IPS-15b (cell line): ENCODE data around the gene KRT80.

Experiments
- H3K27me3 ChIP-seq: one replicate; pipeline ENCODE4 v1.6.1; 2013; ENCODE audit warnings: low read length; ENCODE audit not compliant: control insufficient read depth, insufficient read depth
- H3K36me3 ChIP-seq: one replicate; pipeline ENCODE4 v1.6.1; 2013; ENCODE audit warnings: low read length; ENCODE audit not compliant: control insufficient read depth, insufficient read depth
- H3K4me1 ChIP-seq: one replicate; pipeline ENCODE4 v1.6.1; 2013; ENCODE audit warnings: mild to moderate bottlenecking, low read length; ENCODE audit not compliant: control insufficient read depth, insufficient read depth
- H3K4me3 ChIP-seq: one replicate; pipeline ENCODE4 v1.5.1; 2013; ENCODE audit warnings: low read depth, low read length
- H3K9ac ChIP-seq: one replicate; pipeline ENCODE4 v1.6.1; 2013; ENCODE audit warnings: low read depth, mild to moderate bottlenecking, low read length
- H3K9me3 ChIP-seq: one replicate; pipeline ENCODE4 v1.6.1; 2013; ENCODE audit warnings: mild to moderate bottlenecking, low read length; ENCODE audit not compliant: control insufficient read depth, insufficient read depth

KRT80 gene

DNA sequence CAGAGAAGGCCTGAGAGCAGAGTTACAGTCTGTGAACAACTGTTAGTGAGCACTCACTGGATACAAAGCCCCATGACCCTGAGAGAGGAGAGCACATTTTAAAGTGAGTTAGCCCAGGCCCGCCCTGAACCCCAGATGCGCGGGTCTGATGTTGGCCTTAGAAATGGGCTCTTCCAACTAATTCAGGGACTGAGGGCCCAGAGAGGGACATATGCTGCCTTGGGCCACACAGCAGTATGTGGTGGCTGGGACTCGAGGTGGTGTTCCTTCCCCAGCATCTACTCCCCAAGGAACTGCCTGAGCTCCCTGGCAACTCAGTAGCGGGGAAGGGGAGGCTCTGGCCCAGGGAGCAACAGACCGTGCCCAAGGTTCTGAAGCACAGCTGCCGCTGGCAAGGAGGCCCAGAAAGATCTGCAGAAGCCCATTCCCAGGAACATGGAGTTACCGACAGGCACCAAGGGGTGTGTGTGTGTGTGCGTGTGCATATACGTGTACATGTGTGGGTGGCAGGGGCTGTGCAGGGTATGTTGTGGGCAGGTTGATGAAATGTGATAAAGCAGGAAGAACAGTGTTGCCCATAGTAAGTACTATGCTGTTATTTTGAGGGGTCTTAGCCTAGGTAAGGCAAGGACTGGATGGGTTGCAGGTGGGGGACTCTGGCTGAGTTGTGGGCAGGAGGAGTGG lies 40.5 kb downstream of the KRT80 start:
- H3K4me3 ChIP-seq, result no peak overlapping the region
- no peaks in the 10 kb centered on the region for H3K4me1 ChIP-seq
- no peaks in the 10 kb centered on the region for H3K9me3 ChIP-seq
- no peak overlapping the region for H3K9ac ChIP-seq
- peaks cover 5% of the 10 kb centered on the region for H3K27me3 ChIP-seq
- no peaks in the 10 kb centered on the region for H3K36me3 ChIP-seq

DNA sequence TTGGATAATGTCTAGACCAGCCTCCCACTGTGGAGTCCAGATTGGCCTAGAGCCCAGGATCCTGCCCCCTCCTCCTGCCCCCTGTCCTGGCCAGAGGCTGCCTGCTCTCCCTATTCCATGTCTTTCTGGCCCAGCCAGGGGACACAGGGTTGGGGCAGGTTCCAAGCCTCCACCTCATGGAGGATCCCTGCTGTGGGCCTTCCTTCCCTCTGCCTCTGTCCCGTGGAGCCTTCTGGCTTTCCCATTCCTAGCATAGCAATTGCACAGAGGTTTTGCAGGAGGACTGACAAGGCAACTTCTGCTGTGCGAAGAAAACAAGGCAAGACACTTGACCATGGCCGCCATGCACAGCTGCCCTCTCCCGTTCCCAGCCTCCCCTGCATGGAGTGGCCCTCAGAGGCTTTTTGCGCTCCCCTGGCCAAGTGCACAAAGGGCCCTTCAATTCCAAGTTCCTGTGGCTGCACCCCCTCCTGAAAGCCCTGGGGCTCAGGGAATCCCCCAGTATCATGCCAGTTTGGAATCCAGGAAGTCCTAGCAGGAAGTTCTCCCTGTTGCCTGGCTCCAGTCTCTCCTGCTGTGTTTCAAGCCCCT lies 42.1 kb downstream of the KRT80 start:
- Histone ChIP-seq H3K27me3 (peaks cover 5% of the 10 kb centered on the region), H3K9me3 (no peaks in the 10 kb centered on the region), H3K4me1 (peaks cover 3% of the 10 kb centered on the region), H3K4me3 (no peak overlapping the region), H3K36me3 (no peaks in the 10 kb centered on the region), H3K9ac (no peak overlapping the region)

DNA sequence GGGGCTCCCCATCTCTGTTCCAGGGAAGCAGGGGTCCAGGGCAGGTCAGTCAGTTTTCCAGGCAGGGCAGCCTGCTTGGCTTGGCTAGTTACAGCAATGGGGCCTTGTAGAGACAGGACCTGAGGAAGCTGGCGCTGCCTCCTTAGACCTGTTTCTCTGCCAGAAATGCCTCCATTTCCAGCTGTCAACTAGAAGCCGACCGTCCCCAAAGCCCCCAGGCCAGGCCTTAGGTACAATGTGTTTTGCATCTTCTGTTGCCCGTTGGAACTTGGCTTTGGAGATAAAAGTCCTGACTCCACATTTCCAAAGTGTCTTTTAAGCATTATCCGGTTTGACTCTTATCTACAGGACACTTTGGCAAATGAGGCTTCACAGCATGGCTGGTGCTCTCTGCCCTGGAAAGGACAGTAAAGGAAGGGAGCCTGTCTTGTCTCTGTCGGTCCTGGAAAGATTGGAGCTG lies 42.6 kb downstream of the KRT80 start:
- Histone ChIP-seq H3K4me1 (peaks cover 3% of the 10 kb centered on the region), H3K27me3 (peaks cover 5% of the 10 kb centered on the region), H3K9ac (no peak overlapping the region), H3K4me3 (no peak overlapping the region), H3K36me3 (no peaks in the 10 kb centered on the region), H3K9me3 (no peaks in the 10 kb centered on the region)

DNA sequence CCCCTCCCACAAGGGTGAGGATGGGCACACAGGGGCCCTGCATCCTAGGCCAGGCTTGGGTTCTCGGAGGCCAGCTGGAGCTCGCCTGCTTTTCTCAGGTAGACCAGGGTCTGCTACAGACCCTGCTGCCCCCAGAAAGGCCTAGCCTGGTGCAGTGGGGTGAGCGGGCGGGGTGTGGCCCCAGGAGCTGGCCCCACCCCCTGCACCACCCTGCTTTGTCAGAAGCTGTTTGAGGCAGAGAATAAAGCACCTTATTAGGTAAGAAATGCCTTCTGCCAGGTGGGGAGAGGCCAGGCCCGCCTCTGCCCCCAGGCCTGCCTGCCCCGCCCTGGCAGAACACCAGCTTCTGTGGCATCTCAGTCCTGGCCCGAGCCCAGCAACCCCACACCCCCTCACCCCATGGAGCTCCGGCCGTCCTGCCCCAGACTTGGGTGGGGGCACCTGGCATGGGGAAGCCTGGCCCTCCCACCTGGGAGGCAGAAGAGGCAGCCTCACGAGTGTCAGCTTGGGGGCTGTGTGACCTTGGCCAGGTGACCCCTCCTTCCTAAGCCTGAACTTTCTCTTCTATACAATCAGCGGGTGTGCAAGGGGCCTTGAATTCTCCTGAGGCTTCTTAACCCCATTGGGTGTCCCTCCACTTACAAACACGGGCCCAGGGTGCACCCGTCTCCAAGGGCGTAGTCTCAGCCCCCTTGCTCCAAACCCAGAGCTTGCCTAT lies 43.2 kb downstream of the KRT80 start:
- Histone ChIP-seq H3K4me1 (peaks cover 3% of the 10 kb centered on the region), H3K36me3 (no peaks in the 10 kb centered on the region), H3K9ac (peak overlapping the region; percentile 39), H3K9me3 (no peaks in the 10 kb centered on the region), H3K4me3 (no peak overlapping the region), H3K27me3 (peaks cover 5% of the 10 kb centered on the region)

DNA sequence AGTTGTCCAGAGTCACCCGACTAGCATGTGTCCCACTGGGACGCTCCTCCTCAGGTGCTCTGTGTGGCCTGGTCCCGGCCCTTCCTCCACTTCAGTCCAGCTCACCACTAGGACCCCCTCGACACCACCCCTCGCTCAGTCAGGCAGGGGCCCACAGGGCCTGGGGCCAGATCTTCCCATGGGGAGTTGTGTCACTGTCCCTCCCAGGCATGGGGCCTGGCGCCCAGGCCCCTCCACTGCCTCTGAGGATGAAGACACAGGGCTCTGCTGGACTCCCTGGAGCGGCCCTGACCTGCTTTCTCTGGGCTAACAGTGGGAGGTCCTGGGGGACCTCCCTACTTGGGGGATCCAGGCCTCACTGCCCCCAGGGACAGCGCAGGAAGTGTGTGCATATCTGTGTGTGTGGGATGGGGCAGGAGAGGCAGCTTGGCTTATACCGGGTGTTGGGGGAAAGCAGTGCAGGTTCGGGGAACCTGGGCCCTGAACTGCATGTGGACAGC lies 43.8 kb downstream of the KRT80 start:
- Histone ChIP-seq H3K9me3 (no peaks in the 10 kb centered on the region), H3K27me3 (peaks cover 3% of the 10 kb centered on the region), H3K36me3 (no peaks in the 10 kb centered on the region), H3K9ac (peak overlapping the region; percentile 39), H3K4me3 (no peak overlapping the region), H3K4me1 (peaks cover 3% of the 10 kb centered on the region)

DNA sequence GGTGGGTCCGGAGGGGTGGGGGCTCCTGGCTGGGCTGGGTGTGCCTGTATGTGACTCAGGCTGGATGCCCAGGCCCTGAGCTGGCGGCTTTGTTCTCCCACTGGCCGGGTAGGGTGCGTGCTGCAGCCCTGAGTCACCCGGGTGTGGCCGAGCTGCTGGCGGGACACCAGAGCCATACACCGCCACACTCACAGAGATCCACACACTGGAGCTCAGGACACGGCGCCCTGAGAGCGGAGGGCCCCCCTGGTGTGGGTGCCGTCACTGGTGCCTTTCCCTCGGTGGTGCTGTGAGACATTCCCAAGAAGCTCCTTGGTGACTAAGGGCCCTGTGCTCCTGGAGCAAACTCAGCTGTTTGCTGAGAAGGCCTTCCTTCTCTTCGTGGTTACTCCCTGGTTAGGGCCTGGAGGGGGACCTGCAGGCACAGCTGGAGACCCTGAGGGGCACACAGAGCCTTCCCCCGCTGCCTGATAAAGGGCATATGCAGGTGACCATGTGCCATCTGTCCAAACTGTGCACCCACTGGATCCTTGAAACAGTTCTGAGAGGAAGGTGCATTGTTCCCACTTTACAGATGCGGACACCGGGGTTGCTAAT lies 44.3 kb downstream of the KRT80 start:
- H3K4me1 ChIP-seq, result peaks cover 3% of the 10 kb centered on the region
- H3K9me3 ChIP-seq, result no peaks in the 10 kb centered on the region
- no peaks in the 10 kb centered on the region for H3K36me3 ChIP-seq
- peak overlapping the region; percentile 26 for H3K9ac ChIP-seq
- H3K27me3 ChIP-seq, result no peaks in the 10 kb centered on the region
- H3K4me3 ChIP-seq, result no peak overlapping the region

DNA sequence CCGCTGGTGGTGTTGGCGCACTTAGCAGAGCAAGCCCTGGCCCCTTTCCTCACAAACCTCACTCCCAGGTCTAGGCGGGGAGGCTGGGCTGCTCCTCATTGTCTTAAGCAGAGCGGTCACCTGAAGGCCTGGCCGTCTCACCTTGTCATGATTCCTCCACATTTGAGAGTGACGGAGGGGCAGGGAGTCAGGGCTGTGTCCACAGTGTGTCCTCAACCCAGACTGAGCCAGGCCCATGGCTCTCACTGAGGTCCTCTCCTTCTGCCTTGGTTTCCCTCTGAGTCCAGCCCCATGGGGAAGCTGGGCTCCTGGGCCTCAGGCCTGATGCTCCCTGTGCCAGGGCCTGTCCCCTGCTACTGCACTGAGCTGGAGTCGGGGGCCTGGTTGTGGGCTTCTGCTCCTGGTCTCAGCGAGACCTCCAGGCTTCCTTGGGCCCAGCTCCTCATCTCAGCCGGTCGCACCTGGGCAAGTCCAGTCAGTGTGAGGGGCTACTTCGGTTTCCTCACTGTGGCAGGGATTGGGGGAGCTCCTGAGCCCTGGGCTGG lies 44.9 kb downstream of the KRT80 start:
- Histone ChIP-seq H3K36me3 (no peaks in the 10 kb centered on the region), H3K4me1 (peaks cover 3% of the 10 kb centered on the region), H3K27me3 (no peaks in the 10 kb centered on the region), H3K9ac (no peak overlapping the region), H3K9me3 (no peaks in the 10 kb centered on the region), H3K4me3 (no peak overlapping the region)

DNA sequence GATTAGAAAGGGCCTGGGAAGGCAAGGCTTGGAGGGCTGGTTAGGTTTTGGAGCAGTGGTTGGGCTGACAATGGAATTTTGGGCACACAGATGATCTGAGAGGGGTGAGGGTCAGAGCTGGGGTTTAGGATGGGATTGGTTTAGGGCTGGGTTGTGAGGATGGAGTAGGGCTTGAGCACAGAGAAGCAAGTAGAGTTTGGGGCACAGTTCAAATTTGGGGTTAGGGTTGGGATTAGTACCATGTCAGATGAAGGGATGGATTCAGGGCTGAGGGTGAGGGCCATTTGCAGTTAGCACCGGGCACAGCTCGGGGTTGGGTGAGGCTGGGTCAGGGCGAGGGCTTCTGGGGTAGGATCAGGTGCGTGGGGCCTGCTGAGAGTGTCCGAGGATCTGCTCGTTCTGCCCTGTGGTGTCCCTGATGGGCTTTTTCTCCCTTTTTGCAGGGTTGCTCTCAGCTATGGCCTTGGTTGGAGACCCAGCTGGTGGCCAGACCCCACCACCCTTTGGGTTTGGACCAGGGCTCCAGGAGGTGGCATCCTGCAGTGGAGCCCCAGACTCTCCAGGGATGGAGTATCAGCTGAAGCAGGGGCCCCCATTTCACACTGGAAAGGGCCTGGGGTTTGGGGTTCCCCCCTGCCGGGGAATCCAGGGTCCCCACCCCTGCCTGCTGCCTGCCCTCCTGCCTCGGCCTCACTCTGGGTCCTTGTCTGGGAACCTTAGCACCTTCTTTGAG lies 45.6 kb downstream of the KRT80 start:
- Histone ChIP-seq H3K27me3 (no peaks in the 10 kb centered on the region), H3K36me3 (no peaks in the 10 kb centered on the region), H3K9ac (no peak overlapping the region), H3K4me3 (no peak overlapping the region), H3K4me1 (peaks cover 3% of the 10 kb centered on the region), H3K9me3 (no peaks in the 10 kb centered on the region)

DNA sequence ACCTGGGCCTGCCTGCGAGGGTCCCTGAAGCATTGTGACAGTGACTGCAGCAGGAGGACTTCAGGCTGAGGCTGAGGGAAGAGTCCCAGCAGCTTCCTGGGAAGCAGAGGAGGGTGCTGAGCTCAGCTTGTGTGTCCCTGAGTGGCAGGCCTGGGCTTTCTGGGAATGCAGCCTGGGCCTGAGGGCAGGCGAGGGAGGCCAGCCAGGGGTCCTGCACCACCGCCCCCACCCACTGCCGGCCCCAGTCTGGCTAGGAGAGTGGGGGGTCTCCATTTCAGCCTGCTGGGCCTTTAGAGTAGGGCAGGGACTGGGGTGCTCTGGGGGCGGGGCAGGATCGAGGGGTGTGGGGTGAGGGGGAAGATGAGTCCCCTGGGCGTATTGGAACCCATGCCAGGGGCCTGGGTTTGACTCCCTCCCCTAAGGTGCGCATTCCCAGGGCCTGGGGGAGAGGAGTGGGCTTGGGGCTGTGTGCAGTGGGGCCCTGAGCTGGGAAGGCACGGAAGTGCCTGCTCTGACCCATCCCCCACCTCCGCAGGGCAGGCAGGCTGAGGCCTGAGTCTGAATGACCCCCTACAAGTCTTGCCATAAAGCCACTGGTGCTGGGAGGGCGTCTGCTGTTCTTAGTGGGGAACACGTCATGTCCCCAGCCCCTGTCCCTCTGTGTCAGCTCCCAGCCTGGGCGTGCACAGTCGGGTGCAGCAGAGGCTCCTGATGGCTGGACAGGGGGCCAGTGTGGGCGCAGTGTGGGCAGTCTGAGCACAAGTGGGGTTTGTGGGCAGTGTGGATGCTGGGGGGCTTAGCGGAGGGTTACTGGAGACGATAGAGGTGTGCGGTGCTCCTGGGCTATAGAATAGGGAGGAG lies 46.4 kb downstream of the KRT80 start:
- no peaks in the 10 kb centered on the region for H3K9me3 ChIP-seq
- no peak overlapping the region for H3K4me3 ChIP-seq
- peak overlapping the region; percentile 24 for H3K9ac ChIP-seq
- H3K4me1 ChIP-seq, result peaks cover 5% of the 10 kb centered on the region
- no peaks in the 10 kb centered on the region for H3K27me3 ChIP-seq
- H3K36me3 ChIP-seq, result no peaks in the 10 kb centered on the region

DNA sequence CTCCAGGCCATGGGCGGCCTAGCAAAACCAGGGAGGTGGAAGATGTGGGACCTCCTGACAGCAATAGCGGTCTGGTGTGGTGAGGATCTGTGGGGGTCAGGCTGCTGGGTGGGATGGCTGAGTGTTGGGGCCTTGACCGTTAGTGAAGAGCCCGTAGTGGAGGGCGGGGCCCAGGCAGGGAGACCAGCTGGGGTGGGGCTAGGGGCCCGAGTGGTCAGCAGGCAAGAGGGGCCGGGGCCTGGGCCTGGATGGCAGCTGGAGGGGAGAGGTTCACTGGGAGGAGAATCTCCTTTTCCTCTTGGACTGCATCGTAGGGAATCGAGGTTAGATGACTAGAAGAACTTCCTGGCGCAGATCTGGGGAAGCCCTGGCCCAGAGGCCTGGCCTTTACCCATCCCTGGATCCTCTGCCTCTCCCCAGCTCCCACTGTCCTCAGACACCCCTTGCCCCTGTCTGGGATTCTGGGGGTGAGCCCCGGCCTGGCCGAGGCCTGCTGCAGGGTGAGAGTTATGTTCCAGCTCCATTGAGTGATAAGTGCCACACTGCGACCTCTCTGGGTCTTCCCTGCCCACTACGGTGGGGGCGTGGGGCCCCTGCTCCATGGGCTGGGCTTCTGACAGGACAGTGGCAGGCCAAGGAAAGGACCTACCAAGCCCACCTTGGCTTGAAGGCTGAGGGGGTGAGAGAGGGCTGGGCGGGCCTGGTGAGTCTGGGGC lies 47.1 kb downstream of the KRT80 start:
- peaks cover 5% of the 10 kb centered on the region for H3K4me1 ChIP-seq
- H3K4me3 ChIP-seq, result no peak overlapping the region
- no peaks in the 10 kb centered on the region for H3K9me3 ChIP-seq
- H3K36me3 ChIP-seq, result no peaks in the 10 kb centered on the region
- no peaks in the 10 kb centered on the region for H3K27me3 ChIP-seq
- peak overlapping the region; percentile 24 for H3K9ac ChIP-seq
